Prostate gland (tissue), 2 donors: Measurements from ENCODE around the gene ADGRB3. TPM values are rescaled to one million over a fixed set of nuclear protein-coding genes. Genes with fewer than 3 reads are reported as not detected.

ENCODE experiments used
- DNase-seq: peaks from one replicate; pipeline ENCODE4 v3.0.0-alpha.2; 2019; ENCODE audit warnings: low spot score
- H3K27ac ChIP-seq, 2 donors: fragments of 200-600 bp; sonication (generic); 2 replicates each; pipeline ENCODE4 v1.5.1; 2017 to 2019
- H3K27me3 ChIP-seq: fragments of 200-600 bp; sonication (generic); replicated peaks from 2 replicates; pipeline ENCODE4 v1.5.1; 2019; ENCODE audit not compliant: insufficient read depth
- H3K36me3 ChIP-seq, 2 donors: fragments of 200-600 bp; sonication (generic); 1 replicate in 1 of 2; 2 replicates in 1 of 2; pipeline versions ENCODE4 v1.5.1 to v1.8.1; 2017 to 2019
- H3K4me1 ChIP-seq: fragments of 200-600 bp; sonication (generic); replicated peaks from 2 replicates; pipeline ENCODE4 v1.5.1; 2019
- H3K4me3 ChIP-seq, 2 donors: fragments of 200-600 bp; sonication (generic); 2 replicates each; pipeline ENCODE4 v1.5.1; 2017 to 2019
- H3K9me3 ChIP-seq: fragments of 200-600 bp; sonication (generic); 2 replicates; pipeline ENCODE4 v1.5.1; 2017
- POLR2A ChIP-seq: fragments of 450-650 bp; IDR thresholded peaks from one replicate; pipeline ENCODE4 v1.6.1; 2016; ENCODE audit warnings: antibody characterized with exemption, mild to moderate bottlenecking
- POLR2AphosphoS5 ChIP-seq: sonication (generic); formaldehyde crosslinking; IDR thresholded peaks from one replicate; pipeline ENCODE4 v1.6.1; 2017; ENCODE audit warnings: antibody characterized with exemption
- WGBS: methylation state at CpG from one replicate; pipeline ENCODE4 v1.1.5; 2018; 5-methylcytosine and 5-hydroxymethylcytosine counted together
- intact Hi-C: fragments of 100-400 bp; cut with DNase I; formaldehyde crosslinking; loops from one replicate; pipeline ENCODE4 v1.14.2; 2022
- total RNA-seq, 2 donors: library from RNA; depleted of rRNA; stranded (reverse); fragments of >200 nt; gene quantifications; one replicate each; pipeline ENCODE4 v1.1.0, GENCODE V29; 2016
- TF ChIP-seq, protein P1 (sequence below), 4 experiments: fragments of 200-600 bp in 2 of 4; fragments of 450-650 bp in 2 of 4; sonication (generic) in 2 of 4; IDR thresholded peaks; 1 replicate in 3 of 4; 2 replicates in 1 of 4; pipeline ENCODE4 v1.5.1; 2016 to 2019; ENCODE audit warnings: antibody characterized with exemption in 4 of 4, mild to moderate bottlenecking in 2 of 4, moderate library complexity in 2 of 4

The ADGRB3 gene
- total RNA-seq, 2 donors from 2014 or later, result 0.59 to 3.1 TPM

- Histone ChIP-seq H3K27ac (no peak overlapping the region), H3K4me1 (no peaks in the 10 kb centered on the region), H3K27me3 (no peaks in the 10 kb centered on the region), H3K4me3 (no peak overlapping the region), H3K36me3 (no peaks in the 10 kb centered on the region), H3K9me3 (no peaks in the 10 kb centered on the region)
- intact Hi-C loops, result no loop called here
- WGBS, result 56% methylated on average over 4 of the region's 4 CpGs
- TF ChIP-seq POLR2A, result no peak
- no peak for TF ChIP-seq POLR2AphosphoS5
- TF ChIP-seq, protein P1, sequence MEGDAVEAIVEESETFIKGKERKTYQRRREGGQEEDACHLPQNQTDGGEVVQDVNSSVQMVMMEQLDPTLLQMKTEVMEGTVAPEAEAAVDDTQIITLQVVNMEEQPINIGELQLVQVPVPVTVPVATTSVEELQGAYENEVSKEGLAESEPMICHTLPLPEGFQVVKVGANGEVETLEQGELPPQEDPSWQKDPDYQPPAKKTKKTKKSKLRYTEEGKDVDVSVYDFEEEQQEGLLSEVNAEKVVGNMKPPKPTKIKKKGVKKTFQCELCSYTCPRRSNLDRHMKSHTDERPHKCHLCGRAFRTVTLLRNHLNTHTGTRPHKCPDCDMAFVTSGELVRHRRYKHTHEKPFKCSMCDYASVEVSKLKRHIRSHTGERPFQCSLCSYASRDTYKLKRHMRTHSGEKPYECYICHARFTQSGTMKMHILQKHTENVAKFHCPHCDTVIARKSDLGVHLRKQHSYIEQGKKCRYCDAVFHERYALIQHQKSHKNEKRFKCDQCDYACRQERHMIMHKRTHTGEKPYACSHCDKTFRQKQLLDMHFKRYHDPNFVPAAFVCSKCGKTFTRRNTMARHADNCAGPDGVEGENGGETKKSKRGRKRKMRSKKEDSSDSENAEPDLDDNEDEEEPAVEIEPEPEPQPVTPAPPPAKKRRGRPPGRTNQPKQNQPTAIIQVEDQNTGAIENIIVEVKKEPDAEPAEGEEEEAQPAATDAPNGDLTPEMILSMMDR (IDR thresholded peaks at IDR 0.05), result no peak
- DNase-seq, result no peak
Measured at GRCh38 chr6:69164564-69165229, 529.6 kb downstream of the ADGRB3 start.

- Histone ChIP-seq H3K4me3 (no peak overlapping the region), H3K27ac (no peak overlapping the region), H3K9me3 (no peaks in the 10 kb centered on the region), H3K36me3 (no peaks in the 10 kb centered on the region), H3K27me3 (no peaks in the 10 kb centered on the region), H3K4me1 (no peaks in the 10 kb centered on the region)
- no peak for DNase-seq
- intact Hi-C loops, result no loop called here
- TF ChIP-seq, protein P1 (IDR thresholded peaks at IDR 0.05), result no peak
- TF ChIP-seq POLR2A, result no peak
- TF ChIP-seq POLR2AphosphoS5, result no peak
Measured at GRCh38 chr6:69179681-69180080, 544.6 kb downstream of the ADGRB3 start.

- DNase-seq, result no peak
- H3K27me3 ChIP-seq, result no peaks in the 10 kb centered on the region
- intact Hi-C loops, result no loop called here
- 82% methylated on average over 7 of the region's 7 CpGs for WGBS
- no peak overlapping the region for H3K4me3 ChIP-seq
- no peaks in the 10 kb centered on the region for H3K4me1 ChIP-seq
- no peaks in the 10 kb centered on the region for H3K36me3 ChIP-seq
- no peak overlapping the region for H3K27ac ChIP-seq
- H3K9me3 ChIP-seq, result no peaks in the 10 kb centered on the region
- TF ChIP-seq POLR2A, result no peak
Measured at GRCh38 chr6:69180361-69181067, 545.4 kb downstream of the ADGRB3 start.

DNA sequence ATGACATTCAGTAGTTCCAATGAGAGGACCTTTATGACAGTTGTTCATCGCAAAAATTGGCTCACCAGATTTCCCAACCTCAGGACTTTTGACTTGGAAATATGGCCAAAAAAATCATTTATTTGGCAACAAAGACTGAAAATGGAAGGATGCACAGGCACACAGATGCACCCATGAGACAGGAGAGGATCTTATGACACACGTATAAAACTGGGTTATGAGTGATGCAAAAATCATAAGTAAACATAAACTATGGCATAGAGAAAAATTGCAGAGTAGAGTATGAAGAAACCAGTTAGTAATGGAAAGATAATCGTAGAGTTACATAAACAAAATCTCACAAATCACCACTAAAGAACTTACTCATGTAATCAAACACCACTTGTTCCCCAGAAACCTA, 546.9 kb downstream of the ADGRB3 start:
- Histone ChIP-seq H3K36me3 (no peaks in the 10 kb centered on the region), H3K4me1 (no peaks in the 10 kb centered on the region), H3K27me3 (no peaks in the 10 kb centered on the region), H3K9me3 (no peaks in the 10 kb centered on the region), H3K4me3 (no peak overlapping the region), H3K27ac (no peak overlapping the region)
- 88% methylated on average over 3 of the region's 3 CpGs for WGBS
- no peak for DNase-seq
- TF ChIP-seq, protein P1 (IDR thresholded peaks at IDR 0.05), result no peak
- TF ChIP-seq POLR2AphosphoS5 (no peak), POLR2A (no peak)
- intact Hi-C loops, result no loop called here

DNA sequence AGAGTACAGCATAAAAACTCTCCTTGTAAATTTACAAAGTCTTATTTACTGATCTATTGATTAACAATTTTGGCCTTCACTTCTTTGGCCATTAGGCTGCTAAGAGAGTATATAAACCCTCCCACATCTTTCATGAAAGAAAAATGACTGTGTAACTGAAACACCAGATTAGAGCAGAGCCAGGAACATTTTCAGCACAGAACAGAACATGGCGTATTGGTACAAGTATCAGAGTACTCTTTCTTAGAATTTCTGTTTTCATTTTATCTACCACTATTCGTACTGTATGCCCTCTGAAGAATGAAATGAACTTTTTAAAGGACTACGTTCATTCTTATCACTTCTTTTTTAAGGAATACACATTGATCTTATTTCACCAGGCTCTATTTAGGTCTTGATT, 550.2 kb downstream of the ADGRB3 start:
- intact Hi-C loops, result no loop called here
- Histone ChIP-seq H3K4me1 (no peaks in the 10 kb centered on the region), H3K27me3 (no peaks in the 10 kb centered on the region), H3K36me3 (no peaks in the 10 kb centered on the region), H3K27ac (no peak overlapping the region), H3K4me3 (no peak overlapping the region), H3K9me3 (no peaks in the 10 kb centered on the region)
- WGBS, result 54% methylated on average over 3 of the region's 3 CpGs
- no peak for DNase-seq
- TF ChIP-seq POLR2A, result no peak
- no peak for TF ChIP-seq POLR2AphosphoS5
- TF ChIP-seq, protein P1 (IDR thresholded peaks at IDR 0.05), result no peak
